Islet precursor cell (in vitro differentiated cells): ENCODE measurements around the gene SLC38A3.
"Not testable (repeated sequence)": the region's sequence is repeated elsewhere in the genome, so short reads cannot be mapped to it uniquely, and the experiment has no call there.

ENCODE experiments used
- DNase-seq: peaks from one replicate; pipeline ENCODE4 v3.0.0-alpha.2; 2018

The SLC38A3 gene

DNA sequence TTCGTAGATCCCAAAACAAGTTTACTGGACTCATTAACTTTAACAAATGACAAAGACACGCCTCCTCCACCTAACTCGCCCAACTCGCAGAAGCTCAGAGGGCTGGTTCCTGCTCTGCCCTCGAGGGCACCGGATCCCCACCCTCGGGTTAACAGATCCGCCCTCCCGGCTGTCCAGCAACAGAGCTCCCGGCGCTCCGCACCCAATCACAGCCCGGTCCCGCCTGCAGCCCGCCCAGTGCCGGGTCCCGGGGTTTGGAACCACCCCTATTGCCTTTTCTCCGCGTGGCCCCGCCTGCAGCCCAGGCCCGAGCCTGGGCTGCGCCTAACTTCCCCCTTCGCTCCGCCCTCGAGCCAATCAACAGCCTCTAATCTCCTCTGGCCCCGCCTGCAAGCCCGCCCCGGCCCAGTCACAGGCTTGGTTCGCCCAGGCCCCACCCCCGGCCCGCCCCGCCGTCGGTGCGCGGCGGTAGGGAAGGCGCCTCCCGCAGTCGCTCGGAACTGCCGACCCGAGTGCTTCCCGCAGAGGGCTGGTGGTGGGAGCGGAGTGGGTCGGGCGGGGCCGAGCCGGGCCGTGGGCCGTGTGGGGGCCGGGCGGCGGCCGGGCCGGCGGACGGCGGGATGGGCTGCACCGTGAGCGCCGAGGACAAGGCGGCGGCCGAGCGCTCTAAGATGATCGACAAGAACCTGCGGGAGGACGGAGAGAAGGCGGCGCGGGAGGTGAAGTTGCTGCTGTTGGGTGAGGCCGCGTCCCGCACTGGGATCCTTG is 30.8 kb downstream of the SLC38A3 start, which contains the start of gene GNAI2:
Gene GNAI2, plus strand, starts transcription at position 489 of the 768 bp plus-strand sequence. Its CDS starts 132 bp downstream, at position 621.
- DNase-seq = peak; percentile 100

GRCh38 chr3:50236484-50237132 is 31.5 kb downstream of the SLC38A3 start:
- no peak for DNase-seq

DNA sequence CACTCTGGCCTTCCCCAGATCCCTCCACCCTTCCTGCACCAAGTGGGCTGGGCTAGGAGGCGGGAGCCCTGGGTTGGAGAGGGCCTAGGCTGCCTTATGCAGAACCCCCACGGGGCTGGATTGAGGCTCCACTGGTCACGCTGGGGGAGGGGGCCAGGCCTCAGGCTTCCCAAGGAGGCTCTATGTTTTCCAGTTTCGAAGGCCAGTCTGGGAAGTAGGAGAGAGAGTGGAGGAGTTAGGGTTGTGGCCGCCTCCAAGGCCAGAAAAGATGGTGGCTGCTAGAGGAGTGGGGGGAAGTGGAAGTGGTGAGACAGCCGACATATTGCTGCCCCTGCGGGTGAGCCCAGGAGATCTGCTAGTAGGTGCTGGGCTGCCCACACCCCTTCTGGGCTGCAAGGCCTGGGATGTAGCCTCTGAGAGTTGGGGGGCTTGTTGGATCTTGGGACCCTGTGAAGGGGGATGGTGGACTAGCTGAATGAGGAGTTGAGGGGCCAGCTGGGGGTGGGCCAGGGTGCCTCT is 32.1 kb downstream of the SLC38A3 start:
- peak; percentile 70 for DNase-seq

DNA sequence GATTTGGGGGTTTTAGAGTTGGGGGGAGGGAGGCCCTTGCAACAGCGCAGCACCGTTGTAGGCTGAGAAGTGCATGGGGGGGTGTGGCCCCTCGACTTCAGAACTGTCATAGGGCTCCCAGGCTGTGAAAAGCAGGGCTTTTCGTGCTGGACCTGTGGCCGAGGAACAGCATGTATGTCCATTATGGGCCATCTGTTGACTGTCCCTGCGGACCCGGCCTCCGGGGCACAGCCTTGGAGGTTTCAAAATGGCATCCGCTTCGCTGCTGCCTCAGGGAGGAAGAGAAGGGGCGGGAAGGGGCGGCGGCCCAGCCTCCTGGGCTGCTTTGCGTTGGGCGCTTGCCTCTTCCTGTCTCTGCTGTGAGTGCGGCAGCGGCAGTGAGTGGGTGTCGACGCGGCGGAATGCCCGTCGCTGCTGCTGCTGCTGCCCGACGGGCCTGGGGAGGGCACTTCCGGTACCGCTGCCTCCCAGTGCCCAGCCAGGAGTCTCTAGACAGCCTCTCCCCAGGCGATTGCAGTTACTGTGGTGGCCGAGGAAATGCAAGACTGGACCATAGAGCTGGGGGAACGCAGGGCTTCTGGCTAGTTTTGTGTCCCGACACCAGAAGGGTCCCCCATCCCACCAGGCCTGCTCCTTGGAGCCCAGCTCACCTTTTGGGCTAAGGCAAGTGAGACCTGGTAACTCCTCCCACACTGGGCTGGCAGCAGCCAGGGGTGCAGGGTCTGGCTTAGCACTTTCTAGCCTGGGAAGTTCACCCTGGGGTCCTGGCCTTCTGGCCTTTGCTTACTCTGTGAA is 32.9 kb downstream of the SLC38A3 start:
- DNase-seq = peak; percentile 93

DNA sequence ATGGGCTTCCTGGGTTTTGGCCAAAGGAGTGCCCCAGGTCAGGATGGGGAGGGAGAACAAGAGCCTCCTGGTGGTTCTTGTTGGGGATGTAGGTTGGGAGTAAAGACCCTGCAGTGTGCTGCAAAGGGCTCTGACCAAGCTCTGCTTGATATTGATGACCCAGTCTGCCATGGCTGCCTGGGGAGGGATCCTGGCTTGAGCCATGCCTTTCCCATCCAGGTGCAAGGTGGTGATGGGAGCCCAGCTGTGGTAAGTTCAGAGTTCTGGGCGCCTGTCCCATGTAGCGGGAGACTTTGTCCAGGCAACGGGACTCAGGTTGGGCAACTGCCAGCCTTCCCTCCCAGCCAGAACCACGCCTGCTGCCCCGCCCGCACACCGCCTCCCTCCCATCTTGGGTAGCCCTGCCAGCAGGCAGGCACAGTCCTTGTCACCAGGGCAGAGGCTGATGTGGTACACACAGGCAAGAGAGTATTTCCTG is 33.5 kb downstream of the SLC38A3 start:
- no peak for DNase-seq

- no peak for DNase-seq
Observed at GRCh38 chr3:50239649-50240048, 34.6 kb downstream of the SLC38A3 start.

- no peak for DNase-seq
Observed at GRCh38 chr3:50241163-50241562, 36.1 kb downstream of the SLC38A3 start.

DNA sequence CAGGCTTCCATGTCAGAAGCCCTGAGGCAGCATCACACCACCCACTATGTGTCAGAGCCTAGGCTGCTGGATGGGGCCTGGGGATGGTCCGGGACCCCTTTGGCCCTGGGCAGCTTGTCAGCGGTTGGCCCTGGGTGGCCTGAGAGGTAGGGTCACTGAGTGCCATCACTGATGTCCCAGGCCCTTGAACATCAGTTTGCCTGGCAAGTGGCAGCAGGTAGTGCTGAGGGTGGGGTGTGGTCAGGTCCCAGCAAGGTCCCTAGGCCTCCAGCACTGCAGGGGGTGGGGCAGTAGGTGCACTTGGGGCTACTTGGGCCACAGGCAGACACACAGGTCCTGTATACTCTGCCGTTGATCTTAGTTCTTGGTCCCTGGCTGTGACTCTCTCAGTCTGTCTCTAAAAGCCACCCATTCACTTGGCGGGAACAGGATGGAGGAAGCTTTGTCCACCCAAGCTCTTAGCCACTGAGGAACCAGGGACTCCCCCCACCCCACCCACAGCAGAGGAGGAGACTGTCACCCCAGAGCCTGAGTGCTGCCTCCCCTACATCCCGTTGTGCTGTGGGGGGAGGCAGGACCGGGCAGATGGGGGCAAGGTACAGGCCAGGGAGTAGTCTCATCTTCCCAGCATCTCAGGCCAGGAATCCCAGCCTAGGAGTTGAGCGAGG is 36.8 kb downstream of the SLC38A3 start:
- DNase-seq = no peak

DNA sequence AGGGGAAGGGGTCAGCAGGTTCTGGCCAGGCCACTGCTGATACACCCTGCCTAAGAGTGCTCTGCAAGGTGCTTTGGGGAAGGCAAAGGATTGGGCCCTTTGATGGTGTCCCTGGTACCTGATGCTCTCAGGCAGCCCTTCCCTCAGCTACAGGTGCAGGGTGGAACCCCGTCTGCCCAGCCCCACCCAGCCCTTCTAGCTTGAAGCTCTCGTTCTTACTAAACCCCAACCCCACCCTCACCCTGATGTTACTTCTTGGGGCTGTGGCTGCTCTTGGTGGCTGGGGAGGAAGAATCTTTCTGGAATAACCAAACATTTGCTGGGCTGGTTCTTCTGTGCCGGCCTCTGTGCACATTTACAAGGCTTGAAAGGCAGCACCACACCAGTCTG is 37.3 kb downstream of the SLC38A3 start:
- no peak for DNase-seq

GRCh38 chr3:50242851-50243542 is 37.9 kb downstream of the SLC38A3 start:
- no peak for DNase-seq

DNA sequence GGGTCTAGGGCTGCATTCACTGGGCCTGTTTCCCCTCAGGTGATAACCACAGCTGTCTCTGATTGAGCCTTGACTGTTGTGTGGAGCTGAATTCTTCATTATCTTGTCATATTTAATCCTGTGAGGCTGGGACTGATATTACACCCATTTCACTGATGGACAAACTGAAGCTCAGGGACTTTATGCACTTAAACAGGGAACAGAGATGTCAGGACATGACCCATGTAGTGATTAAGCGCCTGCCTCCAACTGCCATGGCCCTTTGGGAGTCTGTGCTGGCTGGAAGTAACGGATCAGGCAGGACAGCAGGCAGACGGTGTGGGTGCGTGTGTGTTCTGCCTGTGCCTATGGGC is 38.4 kb downstream of the SLC38A3 start:
- no peak for DNase-seq

DNA sequence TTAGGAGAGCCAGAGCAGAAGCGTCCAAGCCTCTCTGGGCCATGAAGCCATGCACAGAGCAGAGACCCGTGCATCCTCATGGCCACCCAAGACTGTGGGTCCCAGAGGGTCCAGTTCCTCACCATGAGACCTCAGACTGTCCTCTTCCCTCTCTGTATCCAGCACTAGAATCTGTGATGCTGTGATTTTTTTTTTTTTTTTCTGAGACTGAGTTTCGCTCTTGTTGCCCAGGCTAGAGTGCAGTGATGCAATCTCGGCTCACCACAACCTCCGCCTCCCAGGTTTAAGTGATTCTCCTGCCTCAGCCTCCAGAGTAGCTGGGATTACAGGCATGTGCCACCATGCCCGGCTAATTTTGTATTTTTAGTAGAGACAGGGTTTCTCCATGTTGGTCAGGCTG is 39.7 kb downstream of the SLC38A3 start:
- not testable (repeated sequence) for DNase-seq

DNA sequence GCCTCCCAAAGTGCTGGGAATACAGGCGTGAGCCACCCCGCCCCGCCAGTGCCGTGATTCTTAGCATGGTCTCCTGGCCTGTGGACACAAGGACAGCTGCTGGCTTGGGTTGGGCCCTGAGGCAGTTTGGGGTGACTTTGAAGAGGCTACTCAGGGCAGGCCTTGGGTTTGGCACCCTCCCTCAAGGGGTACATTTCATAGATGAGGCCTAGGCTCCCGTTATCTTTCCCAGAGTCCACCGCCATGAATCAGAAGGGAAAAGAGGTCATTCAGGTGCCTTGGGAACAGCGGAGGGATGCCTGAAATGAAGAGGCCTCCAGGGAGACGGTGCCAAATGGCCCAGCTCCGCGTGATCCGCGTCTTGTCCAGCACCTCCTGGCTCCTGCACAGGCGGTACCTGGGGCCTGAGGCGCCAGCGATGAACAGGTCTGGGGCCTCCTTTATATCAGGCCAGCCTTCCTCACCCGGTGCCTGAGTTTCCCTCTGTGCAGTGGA is 40.2 kb downstream of the SLC38A3 start:
- DNase-seq = no peak

DNA sequence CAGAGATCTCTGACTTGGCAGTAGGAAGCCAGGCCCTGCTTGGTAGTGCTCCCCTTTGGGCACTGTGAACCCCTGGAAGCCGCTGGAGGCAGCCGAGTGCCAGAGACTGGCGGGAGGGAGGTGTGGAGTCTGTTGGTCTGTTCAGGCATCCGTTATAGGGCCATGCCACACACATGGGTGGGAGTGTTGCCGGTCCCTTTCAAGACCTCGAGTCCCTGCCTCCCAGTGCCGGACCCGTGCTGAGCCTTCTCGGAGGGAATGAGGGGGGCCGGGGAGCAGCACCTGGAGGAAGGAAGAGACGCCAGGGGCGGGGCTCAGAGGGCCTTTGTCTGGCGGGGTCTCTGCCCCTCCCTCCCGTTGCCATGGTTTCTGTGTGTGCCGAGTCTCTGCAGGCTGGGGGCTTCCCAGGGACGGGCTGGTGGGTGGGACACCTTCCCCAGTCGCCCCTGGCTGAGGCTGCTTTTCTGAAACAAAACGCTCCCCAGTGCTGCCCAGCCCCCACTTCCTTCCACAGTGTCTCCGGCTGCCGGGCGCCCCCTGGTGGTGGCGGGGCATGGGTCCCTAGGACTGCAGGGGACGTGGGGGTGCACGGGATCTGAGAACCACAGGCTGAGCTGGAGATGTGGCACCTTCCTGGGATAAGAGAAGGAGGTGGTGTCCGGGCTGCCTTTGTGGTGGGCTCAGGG is 40.9 kb downstream of the SLC38A3 start:
- DNase-seq = peak; percentile 92

DNA sequence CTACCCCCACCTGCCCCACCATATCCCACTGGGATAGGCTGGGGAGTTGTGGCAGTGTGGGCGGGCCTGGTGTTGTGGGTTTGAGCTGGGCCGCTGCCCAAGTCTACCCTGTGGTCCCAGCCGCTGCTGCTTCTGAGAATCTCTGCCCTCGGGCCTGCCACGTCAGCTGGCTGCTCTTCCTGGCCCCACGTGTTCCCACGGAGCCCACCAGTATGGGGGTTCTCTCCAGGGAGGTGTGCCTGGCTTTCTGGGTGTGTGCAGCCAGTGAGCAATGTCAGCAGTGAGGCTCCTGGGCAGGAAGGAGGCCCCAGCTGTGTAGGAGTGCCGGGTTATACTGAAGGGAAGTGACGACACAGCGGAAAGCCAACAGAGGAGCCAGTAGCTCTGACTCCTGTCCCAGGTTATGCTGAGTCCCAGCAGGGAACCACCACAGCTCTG is 41.5 kb downstream of the SLC38A3 start:
- no peak for DNase-seq

- no peak for DNase-seq
Observed at GRCh38 chr3:50248387-50248786, 43.3 kb downstream of the SLC38A3 start.

DNA sequence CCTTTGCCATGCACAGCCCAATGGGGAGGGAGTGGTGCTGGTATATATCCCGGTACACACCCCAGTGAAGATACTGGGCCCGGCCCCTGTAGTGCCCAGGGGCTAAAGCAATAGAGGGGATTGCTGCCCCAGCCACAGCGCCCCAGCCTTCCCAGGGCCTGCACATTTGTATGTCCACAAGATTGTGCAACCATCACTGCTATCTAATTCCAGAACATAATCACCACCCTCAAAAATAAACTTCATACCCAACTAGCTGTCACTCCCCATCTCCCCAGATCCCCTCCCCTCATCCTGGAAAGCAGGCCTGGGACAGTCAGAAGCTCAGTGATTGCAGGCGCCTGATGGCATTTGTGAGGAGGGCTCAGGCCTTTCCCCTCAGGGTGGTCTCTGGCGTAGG is 44.4 kb downstream of the SLC38A3 start:
- no peak for DNase-seq

DNA sequence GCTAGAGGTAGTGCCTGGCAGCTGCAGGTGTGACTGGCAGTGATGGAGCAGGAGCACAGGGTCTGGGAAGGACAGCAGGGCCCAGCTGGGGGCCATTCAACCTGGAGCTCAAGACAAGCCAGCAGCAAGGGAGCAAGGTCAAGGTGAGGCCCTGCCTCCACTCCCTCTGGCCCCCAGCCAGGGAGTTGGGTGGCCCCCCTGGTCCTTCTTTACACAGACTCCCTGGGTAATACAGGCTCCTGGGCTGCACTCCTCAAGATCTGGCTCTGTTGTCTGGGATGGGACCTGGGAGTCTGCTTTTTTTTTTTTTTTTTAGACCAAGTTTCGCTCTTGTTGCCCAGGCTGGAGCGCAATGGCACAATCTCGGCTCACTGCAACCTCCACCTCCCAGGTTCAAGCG is 45.4 kb downstream of the SLC38A3 start:
- DNase-seq = no peak

DNA sequence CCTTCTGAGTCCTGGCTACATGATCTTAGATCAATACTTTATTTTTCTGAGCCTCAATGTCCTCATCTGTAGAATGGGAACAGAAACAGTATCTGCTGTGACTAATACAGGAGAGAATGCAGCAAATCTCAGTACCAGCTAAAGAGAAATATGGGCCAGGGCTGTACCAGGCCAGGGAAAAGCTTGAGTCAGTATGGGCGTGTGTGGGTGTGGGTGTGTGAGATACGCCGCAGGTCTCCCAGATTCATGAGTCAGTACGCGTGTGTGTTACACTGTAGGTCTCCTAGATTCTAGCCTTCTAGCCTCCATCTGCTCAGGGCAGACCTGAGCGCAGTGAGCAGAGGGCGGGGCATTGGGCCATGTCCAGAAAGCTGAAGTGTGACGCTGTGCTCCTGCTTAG is 46.1 kb downstream of the SLC38A3 start:
- no peak for DNase-seq

- no peak for DNase-seq
Observed at GRCh38 chr3:50254577-50255250, 49.6 kb downstream of the SLC38A3 start.

GRCh38 chr3:50255251-50255615 is 50.2 kb downstream of the SLC38A3 start:
- DNase-seq = no peak
